NOMO-1 (cell line): ENCODE data around the gene SOST.

ENCODE experiments used
- DNase-seq, 2 experiments: peaks; one replicate each; lab custom pipeline; 2025; ENCODE audit not compliant: unreplicated experiment in 2 of 2; lab: John Stamatoyannopoulos, UW

Gene SOST

GRCh38 chr17:43778337-43779144 lies 19.9 kb upstream of the SOST start, which contains the start of gene DUSP3:
Gene DUSP3, minus strand, starts transcription at chr17:43778977. Its CDS starts 53 bp downstream, at chr17:43778924.
- DNase-seq = peak; percentile 63 to 82

- DNase-seq = no peak
Observed at GRCh38 chr17:43774304-43775250, 16.0 kb upstream of the SOST start.

- DNase-seq = peak; percentile 95 to 97
Observed at GRCh38 chr17:43772877-43773648, 14.5 kb upstream of the SOST start.

- no peak for DNase-seq
Observed at GRCh38 chr17:43771463-43771862, 12.9 kb upstream of the SOST start.

GRCh38 chr17:43770957-43771356 lies 12.4 kb upstream of the SOST start:
- no peak for DNase-seq

GRCh38 chr17:43769859-43770258 lies 11.3 kb upstream of the SOST start:
- DNase-seq = no peak

GRCh38 chr17:43769426-43769825 lies 10.8 kb upstream of the SOST start:
- DNase-seq = no peak

GRCh38 chr17:43768943-43769342 lies 10.4 kb upstream of the SOST start:
- no peak for DNase-seq

- DNase-seq = peak; percentile 96 to 97
Observed at GRCh38 chr17:43768382-43768781, 9.8 kb upstream of the SOST start.

- no peak for DNase-seq
Observed at GRCh38 chr17:43767713-43768059, 9.1 kb upstream of the SOST start.

GRCh38 chr17:43767053-43767712 lies 8.6 kb upstream of the SOST start:
- DNase-seq = peak in 1 of 2 experiments; percentile 35

- DNase-seq = peak in 1 of 2 experiments; percentile 11
Observed at GRCh38 chr17:43766413-43767052, 7.9 kb upstream of the SOST start.

- peak; percentile 51 to 67 for DNase-seq
Observed at GRCh38 chr17:43760254-43760852, 1.8 kb upstream of the SOST start.

- DNase-seq = no peak
Observed at GRCh38 chr17:43759836-43760235, 1.2 kb upstream of the SOST start.

- no peak for DNase-seq
Observed at GRCh38 chr17:43758086-43758485, 505 bp downstream of the SOST start.

- DNase-seq = no peak
Observed at GRCh38 chr17:43757171-43757660, 1.4 kb downstream of the SOST start.

- no peak for DNase-seq
Observed at GRCh38 chr17:43756201-43756600, 2.4 kb downstream of the SOST start.

GRCh38 chr17:43755389-43755875 lies 3.2 kb downstream of the SOST start:
- DNase-seq = no peak

- no peak for DNase-seq
Observed at GRCh38 chr17:43754947-43755346, 3.6 kb downstream of the SOST start.
